ENCODE data around the gene AP2B1.

Gene AP2B1

GRCh38 chr17:35735036-35735805 lies 148.1 kb downstream of the AP2B1 start:
- TF ChIP-seq CTCF (conservative IDR thresholded peaks at IDR 0.05; ENCODE audit: low read depth, low read length), result no peak
- DNase-seq (ENCODE audit: low read depth), result no peak

GRCh38 chr17:35736236-35736635 lies 149.1 kb downstream of the AP2B1 start:
- no peak for DNase-seq (ENCODE audit: low read depth)
- no peak overlapping the region for H3K4me3 ChIP-seq (ENCODE audit: low read depth, low read length)
- TF ChIP-seq CTCF (conservative IDR thresholded peaks at IDR 0.05; ENCODE audit: low read depth, low read length), result no peak

More at GRCh38 chr17:35735036-35735805, 148.1 kb downstream of the AP2B1 start:
- H3K4me3 ChIP-seq (ENCODE audit: low read depth, low read length), result no peak overlapping the region

- no peak for TF ChIP-seq CTCF (conservative IDR thresholded peaks at IDR 0.05; ENCODE audit: low read depth, low read length)
- H3K4me3 ChIP-seq (ENCODE audit: low read depth, low read length), result no peak overlapping the region
- no peak for DNase-seq (ENCODE audit: low read depth)
These were observed 151.5 kb downstream of the AP2B1 start for GRCh38 chr17:35738519-35739133.

- no peak for TF ChIP-seq CTCF (conservative IDR thresholded peaks at IDR 0.05; ENCODE audit: low read depth, low read length)
- no peak for DNase-seq (ENCODE audit: low read depth)
- H3K4me3 ChIP-seq (ENCODE audit: low read depth, low read length), result no peak overlapping the region
These were observed 153.1 kb downstream of the AP2B1 start for GRCh38 chr17:35740216-35740615.

- TF ChIP-seq CTCF (conservative IDR thresholded peaks at IDR 0.05; ENCODE audit: low read depth, low read length), result no peak
- DNase-seq (ENCODE audit: low read depth), result no peak
- no peak overlapping the region for H3K4me3 ChIP-seq (ENCODE audit: low read depth, low read length)
These were observed 154.1 kb downstream of the AP2B1 start for GRCh38 chr17:35740997-35741931.

- no peak overlapping the region for H3K4me3 ChIP-seq (ENCODE audit: low read depth, low read length)
- no peak for DNase-seq (ENCODE audit: low read depth)
- no peak for TF ChIP-seq CTCF (conservative IDR thresholded peaks at IDR 0.05; ENCODE audit: low read depth, low read length)
These were observed 155.4 kb downstream of the AP2B1 start for GRCh38 chr17:35742496-35742895.

All from choroid plexus epithelial cell (primary cell).